ENCODE data around the gene TBC1D7.

The TBC1D7 gene

DNA sequence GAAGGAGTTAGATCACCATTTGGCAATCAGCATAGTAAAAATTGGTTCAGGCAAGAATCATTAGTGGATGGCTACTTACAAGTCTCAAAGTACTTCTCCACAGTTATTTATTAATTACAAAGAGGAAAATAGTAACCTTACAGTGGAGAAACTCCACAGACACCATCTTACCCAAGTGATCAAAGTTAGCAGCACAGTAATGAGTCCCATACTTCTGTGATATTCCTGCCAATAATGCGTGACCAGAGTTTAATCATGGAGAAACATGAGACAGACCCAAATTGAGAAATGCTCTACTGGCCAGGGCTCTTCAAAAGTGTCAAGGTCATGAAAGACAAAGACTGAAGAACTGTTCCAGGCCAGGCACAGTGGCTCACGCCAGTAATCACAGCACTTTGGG is 9.5 kb downstream of the TBC1D7 start:
- no peak for DNase-seq

DNA sequence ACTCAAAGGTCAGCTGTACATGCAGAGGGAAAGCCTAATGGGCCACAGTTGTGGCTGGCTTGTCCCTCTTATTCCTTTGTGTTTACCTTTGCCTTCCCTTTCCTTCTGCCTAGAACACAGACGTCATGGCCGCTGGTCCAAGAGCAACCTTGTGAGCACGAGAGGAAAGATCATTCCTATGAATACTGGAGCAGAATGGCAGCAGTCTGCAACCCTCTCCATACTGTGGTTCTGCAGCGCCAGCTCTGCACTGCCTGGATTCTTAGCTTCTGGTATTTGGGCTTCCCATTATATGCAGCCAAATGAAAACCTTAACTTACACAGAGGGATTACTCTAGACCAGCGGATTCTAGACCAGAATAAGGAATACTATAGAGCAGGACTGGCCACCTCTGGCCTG is 12.4 kb downstream of the TBC1D7 start:
- DNase-seq = no peak

DNA sequence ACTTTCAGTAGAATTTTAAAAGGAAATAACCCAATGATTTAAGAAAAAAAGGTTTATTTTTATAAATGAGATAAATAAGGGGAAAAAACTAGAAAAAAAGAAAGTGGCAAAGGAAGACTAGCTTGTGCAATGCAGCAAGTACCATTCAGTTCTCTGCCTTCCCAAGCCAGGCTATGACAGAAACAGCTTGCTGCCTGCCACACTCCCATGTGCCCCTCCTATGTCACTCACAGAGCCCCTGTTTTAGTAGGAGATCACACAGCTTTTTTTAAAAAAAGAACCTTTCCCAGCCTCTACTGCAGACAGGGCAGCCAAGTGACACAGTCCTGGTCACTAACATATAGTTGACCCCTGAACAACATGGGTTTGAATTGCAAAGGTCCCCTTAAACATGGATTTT is 13.5 kb downstream of the TBC1D7 start:
- DNase-seq = no peak

DNA sequence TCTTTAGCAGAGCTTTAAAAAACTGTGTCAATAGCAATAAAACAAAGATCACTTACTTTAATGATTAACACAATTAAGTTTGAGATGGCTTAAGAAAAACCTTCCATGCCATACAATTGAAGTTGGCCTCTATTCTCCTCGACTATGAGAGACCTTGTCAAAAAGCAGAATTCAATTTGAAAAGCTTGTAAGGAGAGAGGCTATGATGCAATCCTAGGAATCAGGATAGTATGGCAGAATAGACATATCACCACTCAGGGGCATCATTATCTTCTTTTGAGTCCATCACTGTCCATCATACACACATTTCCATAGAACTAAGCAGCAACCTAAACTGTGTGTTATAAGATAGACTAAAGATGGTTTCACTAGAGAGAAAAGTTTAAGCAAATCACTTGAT is 17.2 kb downstream of the TBC1D7 start:
- no peak for DNase-seq

DNA sequence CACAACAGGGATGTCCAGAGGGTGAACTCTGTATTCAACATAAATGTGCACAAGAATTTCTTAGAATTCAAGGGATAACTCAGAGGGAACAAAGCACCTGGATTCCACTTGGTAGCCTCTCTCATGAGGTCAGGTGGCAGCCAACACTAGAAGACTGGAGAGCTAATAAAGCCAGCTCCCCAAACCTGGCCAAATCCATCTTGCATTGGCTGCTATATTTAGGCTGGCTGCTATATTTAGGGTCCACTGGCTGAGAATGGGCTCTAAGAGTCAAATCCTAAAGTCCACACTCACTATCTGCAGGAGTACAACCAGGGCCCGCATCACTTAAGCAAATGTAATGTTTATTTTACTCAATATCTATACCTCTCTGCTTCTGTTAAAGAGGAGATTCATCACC is 20.0 kb downstream of the TBC1D7 start:
- DNase-seq = no peak

DNA sequence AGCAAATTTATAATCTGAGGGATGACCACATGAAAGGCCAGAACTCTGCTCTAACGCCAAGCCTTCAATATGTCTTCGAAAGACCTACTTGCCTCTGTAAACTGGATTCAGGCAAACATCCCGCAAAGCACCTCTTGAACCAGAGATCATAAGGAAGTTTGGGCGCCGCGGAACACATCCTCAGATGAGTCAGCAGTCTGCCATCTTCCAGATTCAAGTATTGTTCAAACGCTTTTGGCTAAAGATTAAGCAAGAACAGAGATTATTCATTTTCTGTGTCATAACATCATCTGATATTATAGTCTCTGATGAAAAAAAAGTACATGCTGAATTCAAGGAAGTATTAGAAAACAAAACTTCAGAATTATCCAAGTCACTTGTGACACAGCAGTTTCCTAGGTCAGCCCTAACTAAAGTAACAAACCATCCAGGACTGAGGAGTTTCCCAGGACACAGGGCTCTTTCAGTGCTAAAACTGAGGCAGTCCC is 20.8 kb downstream of the TBC1D7 start:
- DNase-seq = no peak

DNA sequence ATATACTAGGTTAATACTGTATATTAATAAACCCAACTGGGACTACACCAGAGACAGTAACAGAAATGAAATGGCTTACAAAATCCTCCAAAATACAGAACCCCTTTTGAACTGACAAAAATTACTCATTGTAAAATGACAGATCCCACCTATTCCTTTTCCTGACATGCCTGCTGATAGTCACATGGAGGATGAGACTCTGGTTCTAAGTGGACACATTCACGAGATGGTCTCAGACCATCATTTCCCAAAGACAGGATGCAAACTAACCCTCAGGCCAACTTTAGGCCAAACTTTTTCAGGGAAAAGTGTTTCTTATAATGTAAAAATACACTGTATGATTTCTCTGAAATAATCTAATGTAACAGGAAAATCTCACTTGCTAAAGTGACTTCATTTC is 22.5 kb downstream of the TBC1D7 start:
- DNase-seq = no peak

DNA sequence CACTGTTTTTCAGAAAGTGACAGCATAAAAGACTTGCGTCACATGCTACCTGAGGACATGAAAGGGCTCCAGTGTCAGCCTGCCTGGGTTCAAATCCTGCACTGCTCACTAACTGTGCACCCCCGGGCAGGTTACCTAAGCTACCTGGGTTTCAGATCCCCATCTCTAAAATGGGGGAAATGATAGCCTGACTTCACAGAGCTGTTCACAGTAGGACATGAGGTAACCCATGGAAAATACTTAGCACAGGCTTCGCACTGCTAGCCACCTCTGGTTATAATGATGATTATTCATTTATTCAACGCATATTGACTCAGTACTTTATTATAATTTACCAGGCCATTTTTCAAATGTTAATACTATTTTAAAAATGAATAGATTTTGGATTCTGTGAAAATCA is 23.0 kb downstream of the TBC1D7 start:
- DNase-seq = no peak

DNA sequence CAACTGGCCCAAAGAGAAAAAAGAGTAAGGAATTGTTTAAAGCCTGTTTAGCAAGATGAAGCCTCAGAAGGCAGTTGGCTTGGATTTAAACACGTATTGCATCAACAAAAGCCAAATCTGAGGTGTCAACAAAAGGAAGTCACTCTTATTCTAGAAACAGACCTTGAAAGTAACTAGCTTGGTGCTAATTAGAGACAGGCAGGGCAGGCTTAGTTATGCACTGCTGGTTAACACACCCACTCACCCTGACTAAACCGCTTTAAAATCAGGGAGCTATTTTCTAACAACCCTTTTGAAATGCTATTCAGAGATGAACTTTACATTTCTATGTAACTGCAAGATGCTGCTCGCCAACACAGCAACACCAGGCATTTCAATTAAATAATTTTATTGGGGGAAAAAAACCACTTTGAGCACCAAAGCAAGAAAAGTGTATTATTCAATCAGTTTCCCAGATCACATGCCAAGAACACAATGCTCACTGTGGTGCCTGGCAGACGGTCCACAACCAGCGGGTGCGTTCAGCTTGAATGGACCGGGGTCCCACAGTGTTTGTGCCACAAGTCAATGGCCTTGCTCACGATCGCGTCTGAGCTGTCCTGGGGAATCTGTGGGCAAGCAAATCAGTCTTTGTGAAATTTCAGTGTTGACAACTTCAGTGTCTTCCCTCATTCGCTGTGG is 23.6 kb downstream of the TBC1D7 start:
- DNase-seq = no peak

DNA sequence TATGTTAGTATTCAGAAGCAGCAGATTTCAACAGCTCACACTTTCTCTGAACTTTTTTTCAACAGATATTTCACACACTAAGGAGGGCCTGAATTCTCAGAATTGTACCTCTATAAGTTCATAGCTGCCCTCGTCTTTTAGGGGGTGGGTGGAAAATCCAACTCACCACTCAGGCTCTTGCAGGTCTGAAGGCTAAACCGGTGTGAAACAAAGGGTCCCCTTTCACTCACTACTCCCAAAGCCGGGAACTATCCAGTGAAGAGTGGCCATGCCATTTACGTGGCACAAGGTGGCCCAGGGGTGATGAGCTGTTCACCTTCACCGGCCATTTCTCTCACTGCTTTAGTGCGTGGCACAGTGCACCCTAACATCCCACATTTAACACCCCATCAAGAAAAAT is 24.2 kb downstream of the TBC1D7 start:
- no peak for DNase-seq

DNA sequence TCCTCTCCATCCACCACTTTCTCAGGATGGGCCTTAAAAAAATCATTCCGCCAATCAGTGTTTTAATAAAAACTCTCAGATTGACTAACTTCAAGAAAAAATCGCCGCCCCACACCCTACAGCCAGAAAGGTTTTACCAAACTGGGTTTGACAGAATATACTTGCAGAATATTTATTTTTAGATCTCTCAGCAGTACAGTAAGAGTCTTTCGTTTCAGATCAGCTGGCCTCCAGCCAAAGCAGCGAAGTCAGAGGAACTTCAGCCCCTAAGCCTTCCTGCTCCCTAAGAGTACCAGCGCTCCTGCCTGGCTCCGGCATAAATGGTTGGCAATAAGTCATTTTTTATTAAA is 24.7 kb downstream of the TBC1D7 start:
- no peak for DNase-seq

DNA sequence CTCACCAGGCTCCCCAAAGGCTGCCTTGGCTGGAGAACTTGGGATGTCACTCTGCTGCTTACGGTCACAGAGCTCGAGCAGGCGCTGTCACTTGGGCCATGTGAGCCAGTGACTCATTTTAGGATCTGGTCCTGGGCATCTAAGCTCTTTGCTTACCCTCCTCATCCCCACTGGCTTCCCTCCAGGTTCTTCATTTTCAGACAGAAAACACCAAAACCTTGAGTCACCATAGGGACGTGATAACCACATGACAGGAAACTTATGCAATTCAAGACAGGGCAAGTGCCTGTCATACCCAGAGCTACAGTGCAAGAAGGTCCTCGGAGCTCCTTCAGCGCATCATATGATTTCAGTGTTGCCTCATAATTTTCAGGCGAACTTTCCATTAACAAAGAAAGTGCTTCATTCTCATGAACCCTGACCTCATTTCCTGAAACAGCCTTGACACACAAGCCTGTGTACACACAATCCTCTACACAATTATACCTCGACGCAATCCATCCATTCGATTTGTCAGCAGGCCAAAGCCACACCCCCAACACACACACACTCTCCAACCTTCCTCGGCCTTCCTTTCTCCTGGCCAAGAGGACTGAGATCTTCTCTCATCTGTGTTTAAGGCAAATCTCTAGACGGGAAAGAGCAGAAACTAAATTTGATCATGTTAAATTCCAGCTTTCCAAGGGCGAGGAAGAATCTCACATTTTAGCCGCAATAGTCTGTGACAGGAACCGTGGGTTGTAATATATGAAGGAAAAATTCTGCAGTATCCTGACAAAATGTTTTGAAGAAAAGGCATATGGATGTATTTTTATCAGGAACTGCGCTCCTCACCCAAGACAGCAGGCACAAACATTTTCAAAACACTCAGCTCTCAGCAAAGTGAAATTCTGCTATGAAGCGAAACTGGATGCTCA is 25.3 kb downstream of the TBC1D7 start:
- DNase-seq = no peak

DNA sequence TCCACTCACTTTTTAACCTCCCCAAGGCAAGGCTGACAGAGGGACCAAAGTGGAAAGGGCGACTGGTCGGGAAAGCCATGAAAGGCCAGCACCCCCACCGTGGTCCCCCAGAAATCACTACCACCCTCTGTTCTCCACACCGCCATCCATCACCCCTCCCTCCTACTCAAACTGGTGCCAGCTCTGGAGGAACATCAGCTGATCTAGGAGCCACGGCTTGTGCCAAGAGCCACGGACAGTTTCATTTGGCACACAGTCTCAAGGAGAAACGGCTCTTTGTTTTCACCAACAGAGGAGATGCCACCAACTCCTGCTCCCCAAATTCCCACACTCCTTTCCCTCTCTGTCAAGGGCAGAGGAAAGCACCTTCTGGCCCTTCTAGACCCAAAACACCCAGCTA is 26.0 kb downstream of the TBC1D7 start:
- no peak for DNase-seq

DNA sequence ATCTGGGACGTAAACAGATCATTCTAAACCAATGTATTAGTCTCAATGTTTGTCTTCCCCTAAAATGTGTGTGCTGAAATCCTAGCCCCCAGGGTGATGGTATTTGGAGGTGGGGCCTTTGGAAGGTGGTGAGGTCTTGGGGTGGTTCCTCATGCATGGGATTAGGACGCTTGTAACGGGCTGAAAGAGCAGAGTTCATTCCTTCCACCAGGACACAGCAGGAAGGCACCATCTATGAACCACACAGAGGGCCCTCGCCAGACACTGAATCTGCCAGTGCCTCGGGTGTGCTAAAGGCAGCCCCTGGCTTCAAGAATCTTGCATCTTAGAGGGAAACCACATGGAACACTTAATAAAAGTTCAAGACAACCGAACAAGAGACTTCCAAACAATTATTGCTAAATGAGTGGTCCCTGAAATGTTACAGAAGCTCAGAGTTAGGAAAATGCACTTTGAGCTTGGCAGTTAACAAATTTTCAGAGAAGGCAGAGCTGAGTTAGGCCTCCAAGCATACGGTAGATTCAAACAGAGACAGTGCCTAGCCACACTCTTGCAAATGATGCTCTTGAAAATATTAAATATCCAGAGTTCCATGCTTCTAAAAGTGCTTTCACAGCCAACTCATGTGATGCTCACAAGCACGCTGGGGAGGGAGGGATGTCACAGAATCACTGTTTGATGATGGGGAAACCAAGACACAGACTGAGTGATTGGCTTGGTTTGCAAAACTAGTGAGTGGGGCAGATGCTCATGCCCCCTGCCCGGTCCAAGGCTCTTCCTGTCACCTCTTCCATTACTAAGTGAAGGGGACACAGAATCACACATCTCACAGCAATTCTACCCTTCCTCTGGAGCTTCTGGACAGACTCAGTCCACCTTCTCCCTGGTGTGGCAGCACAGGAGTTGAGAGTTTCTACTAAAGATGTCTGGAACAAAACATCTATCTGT is 27.4 kb downstream of the TBC1D7 start:
- DNase-seq = no peak

DNA sequence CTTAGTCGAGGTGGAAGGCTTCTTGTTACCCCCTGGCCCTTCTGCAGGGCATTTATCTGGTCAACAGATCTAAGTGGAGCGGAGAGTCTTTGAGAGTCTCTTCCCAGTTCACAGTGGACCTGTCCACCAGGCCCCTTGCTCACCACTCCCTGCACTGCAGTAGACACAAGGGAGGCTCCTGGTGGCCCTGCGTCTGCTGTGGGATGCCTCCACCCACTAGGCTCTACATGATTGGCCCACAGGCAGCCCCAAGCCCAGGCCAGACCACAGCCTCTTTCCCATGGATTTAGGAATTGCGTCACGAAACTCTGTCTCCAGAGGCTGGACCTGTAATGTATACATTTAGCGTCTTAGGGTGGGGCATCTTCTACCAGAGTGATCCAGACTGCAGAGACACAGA is 28.4 kb downstream of the TBC1D7 start:
- no peak for DNase-seq

DNA sequence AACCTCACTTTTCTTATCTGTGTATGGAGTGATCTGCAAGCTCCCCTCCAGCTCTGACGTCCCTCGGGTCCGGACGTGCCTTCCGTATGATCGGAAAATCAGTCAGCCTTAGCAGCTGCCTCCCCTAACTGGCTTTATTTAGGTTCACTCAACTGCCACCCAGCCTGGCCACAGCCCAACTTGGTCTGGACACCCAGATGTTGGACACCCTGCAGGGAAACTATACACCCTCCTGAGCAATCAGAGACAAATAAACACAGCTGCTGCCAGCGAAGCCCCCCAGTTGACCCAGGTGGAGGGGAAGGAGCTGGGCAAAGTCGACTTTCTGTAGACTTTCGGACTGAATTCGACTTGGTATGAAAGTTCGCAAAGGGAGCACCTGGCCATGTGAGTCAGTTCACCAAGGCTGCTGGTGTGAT is 28.9 kb downstream of the TBC1D7 start:
- DNase-seq = no peak

DNA sequence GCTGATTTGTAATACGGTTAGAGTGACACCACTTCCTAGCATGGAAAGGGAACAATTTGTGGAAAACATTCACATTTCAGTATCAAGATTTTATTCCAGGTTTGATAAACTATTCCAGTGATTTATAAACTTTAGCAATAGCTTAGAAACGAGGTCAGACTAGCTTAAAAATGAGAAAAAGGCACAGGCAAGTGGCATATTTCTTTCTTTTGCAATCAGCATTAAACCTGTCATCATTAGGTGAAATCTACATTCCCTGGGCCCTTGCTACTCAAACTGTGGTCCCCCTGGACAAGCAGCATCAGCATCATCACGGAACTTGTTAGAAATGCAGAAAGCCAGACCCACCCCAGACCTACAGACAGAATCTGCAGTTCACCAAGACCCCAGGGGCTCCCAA is 29.9 kb downstream of the TBC1D7 start:
- no peak for DNase-seq

DNA sequence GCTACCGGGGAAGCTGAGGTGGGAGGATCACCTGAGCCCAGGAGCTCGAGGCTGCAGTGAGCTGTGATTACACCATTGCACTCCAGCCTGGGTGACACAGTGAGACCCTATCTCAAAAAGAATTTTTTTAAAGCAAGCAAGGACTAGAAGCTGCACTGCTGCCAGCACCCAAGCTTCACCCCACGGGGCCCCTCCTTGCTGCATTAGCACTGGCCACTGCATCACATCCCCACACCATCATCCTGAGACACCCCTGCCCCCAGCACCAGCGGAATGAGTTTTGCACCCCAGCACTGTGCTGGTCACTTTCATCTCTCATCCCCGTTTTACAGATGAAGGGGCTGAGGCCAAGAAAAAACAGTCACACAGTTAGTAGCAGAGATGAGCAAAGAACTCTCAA is 30.9 kb downstream of the TBC1D7 start:
- no peak for DNase-seq

DNA sequence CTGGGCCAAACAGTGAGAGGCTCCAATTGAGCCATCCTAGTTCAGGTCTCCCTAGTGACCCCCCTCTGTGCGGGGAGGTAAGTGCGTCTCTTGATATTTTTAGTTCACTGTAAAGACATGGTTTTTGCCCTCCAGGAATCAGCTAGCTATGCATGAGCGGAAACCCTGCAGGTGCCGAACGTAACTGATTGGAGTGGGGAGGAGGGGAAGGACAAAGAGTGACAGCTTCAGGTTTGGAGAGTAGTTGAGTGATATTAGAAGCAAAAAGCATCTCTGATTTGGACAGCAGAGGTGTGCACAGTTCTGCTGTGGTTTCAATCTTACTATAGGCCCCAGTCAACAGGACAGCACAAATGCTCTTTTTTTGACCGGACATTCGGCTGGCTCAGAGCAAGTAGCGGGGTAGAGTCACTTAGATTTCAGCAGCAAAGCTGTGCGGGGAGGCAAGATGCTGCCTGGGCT is 31.8 kb downstream of the TBC1D7 start:
- no peak for DNase-seq

DNA sequence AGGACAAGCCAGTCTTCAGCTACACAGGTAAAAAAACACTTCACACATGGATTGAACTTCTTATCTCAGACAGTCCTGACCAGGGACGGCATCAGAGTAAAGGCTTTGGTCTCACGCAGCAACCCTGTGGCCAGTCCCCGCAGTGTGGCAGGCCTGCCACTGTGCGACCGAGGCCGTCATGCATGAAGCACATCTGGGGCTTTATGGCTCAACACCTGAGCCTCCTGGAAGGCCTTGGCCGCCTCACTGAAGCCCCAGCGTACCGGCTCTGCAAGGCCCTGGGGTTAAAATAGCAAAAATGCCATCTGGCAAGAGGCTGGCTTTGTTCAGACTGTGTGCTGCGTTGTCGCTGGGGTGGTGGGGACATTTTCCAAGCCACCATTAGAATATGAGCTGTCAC is 32.8 kb downstream of the TBC1D7 start:
- no peak for DNase-seq

DNA sequence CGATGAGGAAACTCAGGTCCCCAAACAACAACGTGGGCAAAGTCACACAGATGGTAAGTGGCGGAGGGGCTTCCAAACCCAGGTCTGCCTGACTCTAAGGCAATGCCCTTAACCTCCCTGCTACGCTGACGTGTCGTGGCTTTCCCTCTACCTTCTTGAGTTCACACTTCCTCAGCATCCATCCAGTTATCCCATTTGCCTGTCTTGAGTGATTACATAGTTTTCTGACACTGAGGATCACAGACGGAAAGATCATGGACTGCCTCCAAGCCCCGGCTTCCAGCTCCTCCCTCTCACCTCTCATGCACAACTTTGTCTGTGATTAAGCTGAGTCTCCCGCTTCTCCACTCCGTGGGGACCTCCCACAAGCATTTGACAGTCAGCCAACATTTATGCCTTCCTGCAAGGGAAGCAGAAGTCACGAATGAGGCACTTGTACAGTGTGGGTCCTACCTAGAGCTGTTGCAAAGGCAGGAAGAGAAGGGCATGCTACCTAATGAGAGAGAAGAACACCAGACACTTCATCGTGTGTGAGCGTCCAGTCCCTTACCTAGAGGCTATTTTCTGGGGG is 33.8 kb downstream of the TBC1D7 start:
- DNase-seq = no peak

DNA sequence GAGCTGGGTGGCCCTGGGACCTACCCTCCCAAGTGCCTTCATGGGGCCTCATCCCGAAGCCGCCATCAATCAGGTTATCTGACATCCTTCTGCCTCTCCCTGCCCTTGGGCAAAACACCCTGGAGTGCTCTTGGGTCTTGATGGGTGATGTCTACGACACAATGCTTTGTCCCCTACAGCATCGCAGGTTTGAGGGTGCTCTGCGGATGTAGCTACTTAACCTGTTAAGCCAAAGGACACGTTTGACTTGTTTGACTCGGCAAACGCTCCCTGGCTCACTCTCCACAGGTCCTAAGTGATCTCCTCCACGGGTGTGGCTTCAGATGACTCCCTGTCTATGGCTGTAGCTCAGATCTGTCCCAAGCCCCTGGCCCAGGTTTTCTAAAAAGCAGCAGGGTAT is 35.6 kb downstream of the TBC1D7 start:
- DNase-seq = no peak

DNA sequence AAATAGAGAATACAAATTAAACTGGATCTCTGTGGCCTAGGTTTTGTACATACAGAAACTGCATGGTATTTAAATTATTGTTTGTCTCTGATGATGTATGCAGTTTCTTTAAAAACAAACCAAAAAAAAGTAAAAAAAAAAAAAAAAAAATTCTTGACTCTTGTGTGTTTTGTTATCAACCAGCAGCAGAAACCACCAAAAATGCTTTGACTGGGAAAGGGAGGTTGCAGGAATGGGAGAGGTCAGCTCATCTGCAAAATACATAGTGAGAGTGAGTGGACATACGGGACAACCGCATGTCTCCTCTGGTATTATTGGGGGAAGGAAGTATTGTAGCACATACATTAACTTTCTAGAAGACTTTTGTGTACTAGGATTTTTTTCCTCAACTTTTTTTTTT is 38.0 kb downstream of the TBC1D7 start:
- DNase-seq = no peak
